Measurements from ENCODE around the gene YIPF7.

- TF ChIP-seq CTCF (IDR thresholded peaks at IDR 0.05) (no peak), POLR2A (IDR thresholded peaks at IDR 0.05) (no peak)
These were observed 5.3 kb downstream of the YIPF7 start for GRCh38 chr4:44646151-44646550.
